Midbrain (tissue), 1 donor: ENCODE results near the gene RBP4.

Source experiments
- DNase-seq: peaks from one replicate; lab custom pipeline; 2025; lab: John Stamatoyannopoulos, UW

The RBP4 gene

GRCh38 chr10:93601146-93601773 lies at the start of gene RBP4:
Gene RBP4 (minus strand): TSS chr10:93601235. CDS start chr10:93601028, 207 bp downstream.
- DNase-seq: no peak

GRCh38 chr10:93639791-93640190 lies 38.8 kb upstream of the RBP4 start:
- DNase-seq: no peak

- no peak for DNase-seq
These were observed 29.9 kb upstream of the RBP4 start for GRCh38 chr10:93630625-93631557.

- no peak for DNase-seq
These were observed 28.7 kb upstream of the RBP4 start for GRCh38 chr10:93629647-93630305.

- no peak for DNase-seq
These were observed 27.8 kb upstream of the RBP4 start for GRCh38 chr10:93628858-93629257.

- no peak for DNase-seq
These were observed 21.9 kb upstream of the RBP4 start for GRCh38 chr10:93622942-93623341.

- DNase-seq: no peak
These were observed 19.9 kb upstream of the RBP4 start for GRCh38 chr10:93620925-93621324.

- DNase-seq: no peak
These were observed 14.7 kb upstream of the RBP4 start for GRCh38 chr10:93615576-93616235.

GRCh38 chr10:93614101-93614825 lies 13.2 kb upstream of the RBP4 start:
- no peak for DNase-seq

- DNase-seq: no peak
These were observed 12.1 kb upstream of the RBP4 start for GRCh38 chr10:93613126-93613525.

GRCh38 chr10:93612311-93612710 lies 11.3 kb upstream of the RBP4 start, which contains the start of gene PDE6C:
Gene PDE6C (plus strand): TSS chr10:93612537. CDS start chr10:93612726, 189 bp downstream.
- DNase-seq: no peak

- no peak for DNase-seq
These were observed 7.4 kb upstream of the RBP4 start for GRCh38 chr10:93608421-93608820.

- DNase-seq: no peak
These were observed 3.1 kb upstream of the RBP4 start for GRCh38 chr10:93604146-93604545.

- DNase-seq: no peak
These were observed 2.0 kb upstream of the RBP4 start for GRCh38 chr10:93603023-93603422.

GRCh38 chr10:93601774-93602162 lies 733 bp upstream of the RBP4 start:
- DNase-seq: no peak

- no peak for DNase-seq
These were observed 439 bp downstream of the RBP4 start for GRCh38 chr10:93600446-93601145.

- DNase-seq: no peak
These were observed 1.3 kb downstream of the RBP4 start for GRCh38 chr10:93599778-93600177.

- no peak for DNase-seq
These were observed 1.7 kb downstream of the RBP4 start for GRCh38 chr10:93599335-93599734.

- DNase-seq: no peak
These were observed 2.9 kb downstream of the RBP4 start for GRCh38 chr10:93598157-93598556.

- DNase-seq: no peak
These were observed 3.9 kb downstream of the RBP4 start for GRCh38 chr10:93597075-93597599.

- no peak for DNase-seq
These were observed 4.5 kb downstream of the RBP4 start for GRCh38 chr10:93596539-93596938.
